ENCODE measurements around the gene PIK3CB.

DNA sequence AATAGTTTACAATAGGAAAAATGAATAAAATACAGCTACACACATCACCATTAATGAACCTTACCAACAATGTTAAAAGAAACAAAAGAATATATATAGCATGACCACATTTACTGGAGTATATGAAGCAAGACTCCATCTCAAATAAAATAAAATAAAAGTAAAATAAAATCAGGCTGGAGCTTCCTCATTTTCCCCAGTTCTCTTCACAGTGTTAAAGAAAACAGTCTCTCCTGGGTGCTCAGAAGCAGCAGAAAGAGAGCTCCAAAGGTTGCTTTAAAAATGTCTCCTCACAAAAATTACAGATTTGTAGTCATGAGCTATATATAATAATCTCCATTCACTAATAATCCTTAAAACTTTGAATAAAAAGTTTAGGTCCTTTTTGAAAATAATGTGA, 48.8 kb downstream of the PIK3CB start:
- TF ChIP-seq CTCF (IDR thresholded peaks at IDR 0.05; ENCODE audit: low read length) (no peak), EZH2 (IDR thresholded peaks at IDR 0.05; ENCODE audit: borderline replicate concordance, low read length) (no peak)

All from OCI-LY1 (cell line).